ENCODE data around the gene PCYT1B. TPM values are rescaled to one million over a fixed set of nuclear protein-coding genes. Genes with fewer than 3 reads are reported as not detected.

PCYT1B gene
- polyA plus RNA-seq, 3 donors = 0.15 TPM; not detected in 2

DNA sequence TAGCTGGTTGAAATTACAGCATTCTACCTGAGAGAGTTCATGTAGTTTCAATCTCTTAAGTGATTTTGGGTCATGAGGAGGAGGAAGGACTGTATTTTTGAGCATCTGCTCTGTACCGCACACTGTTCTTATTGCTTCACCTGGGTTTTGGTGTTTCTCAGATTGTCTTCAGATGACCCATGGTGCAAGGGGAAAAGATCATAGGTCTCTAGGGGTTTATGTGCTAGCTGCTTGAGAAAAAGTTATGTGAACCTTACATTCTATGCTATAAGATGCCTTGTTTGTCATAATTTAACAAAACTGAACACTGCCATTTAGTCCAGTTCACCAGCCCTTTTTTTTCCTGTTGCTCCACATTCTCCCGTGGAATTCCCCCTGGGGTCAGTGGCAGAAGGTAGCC, 121.7 kb downstream of the PCYT1B start:
- Histone ChIP-seq H4K20me1 (ENCODE audit: insufficient read depth, low read length) (no peaks in the 10 kb centered on the region), H3K4me1 (ENCODE audit: control insufficient read depth in 1 of 2, insufficient read depth in 2 of 2, low read length in 2 of 2) (no peaks in the 10 kb centered on the region), H3K79me2 (ENCODE audit: insufficient read depth, low read length) (no peaks in the 10 kb centered on the region), H3K9ac (ENCODE audit: insufficient read depth, low read length, poor library complexity, severe bottlenecking) (no peak overlapping the region), H3K36me3 (replicated peaks in 1 of 2; ENCODE audit: control insufficient read depth in 1 of 2, insufficient read depth in 2 of 2, low read length in 2 of 2) (peaks cover 36 to 83% of the 10 kb centered on the region in 2 donors), H3K27me3 (ENCODE audit: control insufficient read depth in 2 of 2, insufficient read depth in 2 of 2, low read length in 2 of 2) (no peaks in the 10 kb centered on the region), H3K9me3 (replicated peaks in 1 of 2; ENCODE audit: control insufficient read depth in 1 of 2, insufficient read depth in 1 of 2, low read length in 2 of 2) (no peaks in the 10 kb centered on the region), H3K4me3 (replicated peaks in 1 of 3; ENCODE audit: low read depth in 2 of 3, low read length in 3 of 3) (no peak overlapping the region), H2AFZ (ENCODE audit: insufficient read depth, low read depth, low read length, poor library complexity, severe bottlenecking) (no peak overlapping the region), H3K27ac (ENCODE audit: low read depth in 1 of 2, low read length in 2 of 2) (no peak overlapping the region), H3K4me2 (replicated peaks; ENCODE audit: extremely low read depth, low read length, poor library complexity, severe bottlenecking) (no peak overlapping the region)
- no peak overlapping the region for H3K27ac Mint-ChIP-seq
- no CpG with 5 or more reads among the region's 2 CpGs for WGBS (ENCODE audit: insufficient coverage)
- H3K4me1 Mint-ChIP-seq = no peaks in the 10 kb centered on the region
- peaks cover 0 to 7% (median 0%) of the 10 kb centered on the region in 3 donors for H3K27me3 Mint-ChIP-seq (ENCODE audit: low read depth in 3 of 3)
- H3K4me3 Mint-ChIP-seq = no peak overlapping the region
- intact Hi-C loops (cut with micrococcal nuclease) = no loop called here
- peaks cover 0 to 3% (median 0%) of the 10 kb centered on the region in 7 donors for H3K9me3 Mint-ChIP-seq
- H3K36me3 Mint-ChIP-seq = peaks cover 52 to 55% of the 10 kb centered on the region in 2 donors
- DNase-seq = no peak
- TF ChIP-seq CTCF (IDR thresholded peaks at IDR 0.05) = no peak

- H3K4me2 ChIP-seq (replicated peaks; ENCODE audit: extremely low read depth, low read length, poor library complexity, severe bottlenecking) = no peak overlapping the region
- WGBS (ENCODE audit: insufficient coverage) = no CpG with 5 or more reads among the region's 2 CpGs
- H3K27ac Mint-ChIP-seq = no peak overlapping the region
Measured at GRCh38 chrX:24520472-24520871, 126.7 kb downstream of the PCYT1B start.

More at GRCh38 chrX:24520472-24520871, 126.7 kb downstream of the PCYT1B start:
- intact Hi-C loops (cut with micrococcal nuclease) = no loop called here
- TF ChIP-seq CTCF (IDR thresholded peaks at IDR 0.05) = no peak
- no peak overlapping the region for H3K4me3 ChIP-seq (replicated peaks in 1 of 3; ENCODE audit: low read depth in 2 of 3, low read length in 3 of 3)
- no peaks in the 10 kb centered on the region for H3K79me2 ChIP-seq (ENCODE audit: insufficient read depth, low read length)
- H3K36me3 ChIP-seq (replicated peaks in 1 of 2; ENCODE audit: control insufficient read depth in 1 of 2, insufficient read depth in 2 of 2, low read length in 2 of 2) = peaks cover 3 to 64% of the 10 kb centered on the region in 2 donors
- no peaks in the 10 kb centered on the region for H4K20me1 ChIP-seq (ENCODE audit: insufficient read depth, low read length)
- peaks cover 0 to 3% (median 0%) of the 10 kb centered on the region in 7 donors for H3K9me3 Mint-ChIP-seq
- no peaks in the 10 kb centered on the region for H3K4me1 ChIP-seq (ENCODE audit: control insufficient read depth in 1 of 2, insufficient read depth in 2 of 2, low read length in 2 of 2)
- H3K27me3 ChIP-seq (ENCODE audit: control insufficient read depth in 2 of 2, insufficient read depth in 2 of 2, low read length in 2 of 2) = peaks cover 0 to 2% of the 10 kb centered on the region in 2 donors
- no peak overlapping the region for H2AFZ ChIP-seq (ENCODE audit: insufficient read depth, low read depth, low read length, poor library complexity, severe bottlenecking)
- no peak overlapping the region for H3K9ac ChIP-seq (ENCODE audit: insufficient read depth, low read length, poor library complexity, severe bottlenecking)
- no peak for DNase-seq
- peaks cover 35 to 38% of the 10 kb centered on the region in 2 donors for H3K36me3 Mint-ChIP-seq
- H3K4me3 Mint-ChIP-seq = no peak overlapping the region
- H3K27me3 Mint-ChIP-seq (ENCODE audit: low read depth in 3 of 3) = peaks cover 0 to 13% (median 2%) of the 10 kb centered on the region in 3 donors
- no peaks in the 10 kb centered on the region for H3K9me3 ChIP-seq (replicated peaks in 1 of 2; ENCODE audit: control insufficient read depth in 1 of 2, insufficient read depth in 1 of 2, low read length in 2 of 2)
- no peak overlapping the region for H3K27ac ChIP-seq (ENCODE audit: low read depth in 1 of 2, low read length in 2 of 2)
- H3K4me1 Mint-ChIP-seq = no peaks in the 10 kb centered on the region

All from CD14-positive monocyte (primary cell).